Measurements from ENCODE around the gene TTLL5.

Gene TTLL5

DNA sequence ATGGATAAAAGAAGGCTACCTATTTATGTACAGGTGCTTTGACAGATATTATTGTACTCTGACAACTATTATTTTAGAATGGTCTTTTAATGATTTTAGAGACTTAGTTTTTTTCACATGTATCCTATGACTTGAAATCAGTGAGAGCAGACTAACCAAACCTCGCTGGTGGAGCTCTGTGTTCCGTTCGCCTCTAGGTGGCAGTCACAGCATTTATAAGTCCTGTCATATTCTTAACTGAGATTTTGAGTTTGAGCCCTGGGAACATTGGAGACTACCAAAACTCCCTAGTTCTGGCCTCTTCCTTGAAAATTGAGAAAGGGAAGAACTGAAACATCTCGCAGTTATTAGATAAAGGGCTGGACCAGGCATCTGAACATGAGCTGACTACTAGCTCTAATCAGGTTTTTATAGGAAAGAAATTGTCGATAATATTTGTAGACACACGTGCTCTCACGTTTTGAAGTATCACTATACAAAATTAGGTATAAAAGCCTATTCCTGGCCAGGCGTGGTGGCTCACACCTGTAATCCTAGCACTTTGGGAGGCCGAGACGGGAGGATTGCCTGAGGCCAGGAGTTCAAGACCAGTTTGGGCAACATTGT lies 48.3 kb downstream of the TTLL5 start:
- ATAC-seq (peak; percentile 65), DNase-seq (peak; percentile 48 to 51)
- Mint-ChIP-seq H3K27ac (no peak overlapping the region), H3K27me3 (no peaks in the 10 kb centered on the region), H3K9me3 (no peaks in the 10 kb centered on the region), H3K4me3 (no peak overlapping the region), H3K4me1 (no peaks in the 10 kb centered on the region)

DNA sequence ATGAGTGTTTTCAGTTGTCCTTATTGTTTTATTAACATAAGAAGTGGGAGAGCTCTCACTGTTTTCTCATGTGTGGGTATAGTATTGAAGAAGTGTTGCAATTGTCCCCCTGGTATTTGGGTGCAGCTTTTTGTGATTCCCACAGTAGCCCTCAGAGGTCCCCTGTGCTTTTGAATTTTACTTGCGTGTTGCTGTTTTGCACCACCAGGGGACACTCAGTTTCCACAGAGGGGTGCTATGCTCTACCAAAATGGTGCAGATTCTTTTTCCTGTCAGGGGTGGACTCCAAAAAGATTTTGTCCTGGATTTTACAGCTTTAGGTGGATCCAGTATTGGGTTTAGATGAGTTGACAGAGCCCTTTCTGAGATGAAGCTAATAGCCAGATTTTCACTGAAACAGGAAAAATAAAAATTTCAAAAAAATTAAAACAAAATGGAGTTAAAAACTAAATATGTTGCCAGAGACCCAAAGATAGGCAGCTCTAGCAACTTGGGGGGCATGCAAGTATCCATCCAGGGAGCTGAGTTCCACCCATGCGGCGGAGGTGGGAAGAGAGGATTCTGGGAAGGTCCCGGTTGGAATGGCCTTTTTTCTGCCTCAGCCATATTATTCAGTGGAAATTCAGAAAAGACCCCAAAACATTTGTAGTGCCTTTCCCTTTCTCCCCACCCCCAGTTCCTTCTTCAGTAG lies 50.2 kb downstream of the TTLL5 start:
- no peaks in the 10 kb centered on the region for H3K9me3 Mint-ChIP-seq
- H3K4me3 Mint-ChIP-seq, result no peak overlapping the region
- ATAC-seq (peak; percentile 49), DNase-seq (peak; percentile 13 to 20)
- no peaks in the 10 kb centered on the region for H3K27me3 Mint-ChIP-seq
- no peaks in the 10 kb centered on the region for H3K4me1 Mint-ChIP-seq
- H3K27ac Mint-ChIP-seq, result no peak overlapping the region

DNA sequence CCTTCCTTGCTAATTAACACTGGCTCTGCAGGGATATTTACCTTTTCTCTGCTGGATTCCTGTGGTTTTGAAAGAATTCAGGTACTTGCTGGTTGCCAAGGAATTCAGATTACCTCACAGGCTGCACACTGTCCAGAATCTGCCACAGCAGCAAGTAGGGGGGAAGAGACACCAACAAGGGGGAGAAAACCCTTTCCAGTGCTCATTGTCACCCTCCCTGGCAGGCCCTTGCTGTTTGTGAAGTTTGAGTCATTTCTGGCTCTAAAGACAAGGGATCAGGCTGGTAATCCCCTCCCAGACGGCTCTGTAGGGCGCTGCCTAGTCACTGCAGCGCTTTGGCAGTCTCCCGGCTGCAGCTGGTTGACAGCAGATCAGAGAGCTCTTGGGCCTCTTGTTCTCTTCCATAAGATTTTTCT lies 50.8 kb downstream of the TTLL5 start:
- no peak for DNase-seq
- no peaks in the 10 kb centered on the region for H3K9me3 Mint-ChIP-seq
- ATAC-seq, result no peak
- no peaks in the 10 kb centered on the region for H3K4me1 Mint-ChIP-seq
- H3K27ac Mint-ChIP-seq, result no peak overlapping the region
- no peaks in the 10 kb centered on the region for H3K27me3 Mint-ChIP-seq
- no peak overlapping the region for H3K4me3 Mint-ChIP-seq

DNA sequence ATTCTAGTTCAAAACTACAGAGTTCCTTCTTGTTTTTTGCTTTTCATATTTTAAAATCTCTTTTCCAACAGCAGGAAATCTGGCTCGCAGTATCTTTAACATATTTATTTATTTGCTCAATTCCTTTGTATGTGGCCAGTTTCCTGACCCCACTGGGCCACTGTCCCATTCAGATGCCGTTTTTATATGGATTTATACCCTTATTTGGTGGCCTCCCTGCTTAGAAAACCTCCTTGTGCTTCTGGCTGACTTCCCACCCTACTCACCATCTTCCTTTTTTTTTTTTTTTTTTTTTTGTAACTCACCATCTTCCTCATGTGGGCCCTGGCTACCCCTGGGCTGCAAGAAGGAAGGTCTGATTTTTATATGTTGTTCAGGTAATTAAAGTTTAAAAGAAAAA lies 53.9 kb downstream of the TTLL5 start:
- ATAC-seq (no peak), DNase-seq (no peak)
- Mint-ChIP-seq H3K4me1 (no peaks in the 10 kb centered on the region), H3K4me3 (no peak overlapping the region), H3K27ac (no peak overlapping the region), H3K9me3 (no peaks in the 10 kb centered on the region), H3K27me3 (no peaks in the 10 kb centered on the region)

DNA sequence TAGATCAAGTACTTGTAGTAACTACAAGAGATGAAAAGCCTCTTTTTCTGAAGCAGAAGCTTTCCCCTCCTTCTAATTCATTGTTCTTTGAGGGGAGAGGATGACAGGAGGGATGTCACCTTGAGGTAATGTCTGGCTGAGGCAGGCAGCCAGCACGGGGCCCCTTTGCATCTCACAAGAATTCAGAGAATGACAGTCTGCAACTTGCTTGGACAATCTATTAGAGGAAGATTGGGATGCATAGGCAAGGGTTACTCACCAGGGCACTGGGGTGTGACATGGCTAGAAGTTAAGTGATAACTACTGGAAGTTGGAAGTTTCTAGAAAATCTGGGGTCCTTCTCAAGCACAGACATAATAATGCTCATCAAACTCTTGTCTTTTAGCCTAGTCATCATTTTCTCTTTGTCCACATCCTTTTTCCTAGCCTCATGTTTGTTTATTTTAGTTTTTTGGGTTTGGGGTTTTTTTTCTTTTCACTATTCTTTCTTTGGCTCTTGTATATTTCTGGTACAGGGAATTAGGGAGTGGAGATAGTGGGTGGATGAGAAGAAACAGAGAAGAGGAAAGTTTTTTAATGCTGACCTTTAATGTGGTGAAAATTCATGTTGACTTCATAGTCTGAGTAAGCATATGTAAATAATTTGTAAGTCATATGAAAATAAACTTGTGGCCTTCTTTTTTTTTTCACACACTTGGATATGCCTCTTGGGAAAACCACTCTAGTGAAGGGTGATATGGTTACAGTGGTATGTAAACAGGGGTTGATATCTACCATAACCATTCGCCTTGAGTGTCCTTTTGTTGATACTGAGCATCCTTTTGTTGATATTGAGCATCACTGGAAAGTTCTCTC lies 55.1 kb downstream of the TTLL5 start:
- ATAC-seq (no peak), DNase-seq (no peak)
- H3K4me1 Mint-ChIP-seq, result no peaks in the 10 kb centered on the region
- peak overlapping the region in 1 of 2 donors; percentile 44 for H3K27ac Mint-ChIP-seq
- no peak overlapping the region for H3K4me3 Mint-ChIP-seq
- H3K9me3 Mint-ChIP-seq, result no peaks in the 10 kb centered on the region
- no peaks in the 10 kb centered on the region for H3K27me3 Mint-ChIP-seq

DNA sequence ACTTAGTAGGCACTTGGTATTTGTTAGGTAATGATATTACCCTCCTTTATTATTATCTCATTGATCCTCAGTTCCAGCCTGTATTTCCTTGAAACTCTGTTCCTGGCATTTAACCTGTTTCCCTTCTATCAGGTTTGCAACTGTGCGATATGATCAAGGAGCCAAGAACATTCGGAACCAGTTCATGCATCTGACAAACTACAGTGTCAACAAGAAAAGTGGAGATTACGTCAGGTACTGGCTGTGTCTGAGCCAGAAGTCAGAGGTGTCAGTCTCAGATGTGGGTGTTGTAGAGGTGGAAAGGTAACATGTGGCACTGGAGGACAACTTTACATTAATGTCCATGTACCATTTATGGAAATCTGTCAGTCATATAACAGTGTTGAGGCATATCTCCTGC lies 56.7 kb downstream of the TTLL5 start:
- Mint-ChIP-seq H3K27ac (no peak overlapping the region), H3K4me3 (no peak overlapping the region), H3K27me3 (no peaks in the 10 kb centered on the region), H3K9me3 (no peaks in the 10 kb centered on the region), H3K4me1 (no peaks in the 10 kb centered on the region)
- DNase-seq (no peak), ATAC-seq (no peak)

DNA sequence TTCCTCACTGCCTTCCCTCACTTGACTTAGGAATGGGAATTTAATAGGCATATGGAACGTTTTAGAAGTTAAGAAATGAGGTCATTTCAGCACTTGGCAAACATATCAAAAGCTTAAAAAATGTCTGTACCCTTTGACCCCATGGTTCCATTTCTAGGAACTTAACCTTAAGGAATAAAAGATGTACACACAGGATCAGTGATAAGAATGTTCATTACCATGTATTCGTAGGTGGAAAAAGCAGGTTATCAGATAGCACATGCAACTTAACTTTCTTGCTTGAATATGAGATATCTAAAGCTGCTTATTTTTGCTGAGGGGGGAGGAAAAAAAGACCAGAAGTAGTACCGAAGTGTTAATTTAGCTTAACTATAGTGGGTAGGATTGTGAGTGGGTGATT lies 57.2 kb downstream of the TTLL5 start:
- H3K27me3 Mint-ChIP-seq, result no peaks in the 10 kb centered on the region
- H3K27ac Mint-ChIP-seq, result peak overlapping the region in 1 of 2 donors; percentile 34
- H3K4me3 Mint-ChIP-seq, result no peak overlapping the region
- H3K9me3 Mint-ChIP-seq, result no peaks in the 10 kb centered on the region
- ATAC-seq, result no peak
- DNase-seq, result no peak
- H3K4me1 Mint-ChIP-seq, result no peaks in the 10 kb centered on the region

DNA sequence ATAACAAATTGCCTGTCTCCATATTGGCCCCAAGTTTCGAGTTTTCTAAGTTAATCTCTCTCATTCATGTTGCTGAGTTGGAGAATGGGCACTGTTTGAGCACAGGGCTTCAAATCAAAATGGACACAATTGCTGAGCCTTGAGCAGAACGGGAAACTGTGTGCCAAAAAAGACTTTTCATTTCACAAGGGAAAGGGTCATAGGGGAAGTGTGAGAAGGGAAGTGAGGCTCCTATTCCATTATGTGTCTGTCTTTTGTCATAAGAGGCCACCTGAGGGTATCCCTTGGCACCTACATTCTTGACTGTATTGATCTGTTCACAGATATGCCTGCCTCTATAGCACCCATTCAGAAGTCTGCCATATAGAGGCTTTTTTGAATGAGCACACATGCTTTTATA lies 59.1 kb downstream of the TTLL5 start:
- no peaks in the 10 kb centered on the region for H3K27me3 Mint-ChIP-seq
- no peak overlapping the region for H3K27ac Mint-ChIP-seq
- no peaks in the 10 kb centered on the region for H3K9me3 Mint-ChIP-seq
- no peak overlapping the region for H3K4me3 Mint-ChIP-seq
- no peaks in the 10 kb centered on the region for H3K4me1 Mint-ChIP-seq
- DNase-seq (no peak), ATAC-seq (no peak)

DNA sequence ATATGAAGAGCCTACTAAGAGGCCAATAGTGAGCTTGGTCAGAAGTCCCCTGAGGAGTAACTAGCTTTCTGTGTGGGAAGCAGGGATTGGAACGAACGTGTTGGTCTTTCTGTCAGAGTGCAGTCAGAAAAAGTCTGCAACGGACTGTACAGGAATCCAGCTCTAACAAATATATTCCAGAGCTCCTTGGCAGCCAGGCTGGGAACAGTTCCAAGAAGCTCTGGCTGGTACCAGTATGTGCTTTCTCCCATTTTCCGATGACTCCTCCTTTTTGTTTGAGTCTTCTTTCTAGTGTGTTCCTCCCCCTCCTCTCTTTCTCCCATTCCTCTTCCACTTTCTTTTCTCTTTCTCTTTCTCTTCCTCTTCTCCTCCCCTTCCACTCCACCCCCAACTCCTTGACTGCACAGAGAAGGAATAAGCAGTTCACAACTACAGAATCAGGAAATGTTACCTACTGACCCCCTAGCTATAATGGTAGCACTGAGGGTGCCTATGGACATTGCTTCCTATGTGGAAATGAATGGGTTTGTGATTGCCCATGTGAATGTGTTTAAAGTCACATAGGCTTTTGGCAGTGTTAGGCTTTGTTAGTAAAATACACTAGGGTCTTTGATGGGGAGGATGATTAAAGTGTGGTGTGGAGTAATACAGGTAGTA lies 59.9 kb downstream of the TTLL5 start:
- ATAC-seq (no peak), DNase-seq (no peak)
- H3K27ac Mint-ChIP-seq, result no peak overlapping the region
- no peaks in the 10 kb centered on the region for H3K4me1 Mint-ChIP-seq
- no peak overlapping the region for H3K4me3 Mint-ChIP-seq
- no peaks in the 10 kb centered on the region for H3K27me3 Mint-ChIP-seq
- no peaks in the 10 kb centered on the region for H3K9me3 Mint-ChIP-seq

DNA sequence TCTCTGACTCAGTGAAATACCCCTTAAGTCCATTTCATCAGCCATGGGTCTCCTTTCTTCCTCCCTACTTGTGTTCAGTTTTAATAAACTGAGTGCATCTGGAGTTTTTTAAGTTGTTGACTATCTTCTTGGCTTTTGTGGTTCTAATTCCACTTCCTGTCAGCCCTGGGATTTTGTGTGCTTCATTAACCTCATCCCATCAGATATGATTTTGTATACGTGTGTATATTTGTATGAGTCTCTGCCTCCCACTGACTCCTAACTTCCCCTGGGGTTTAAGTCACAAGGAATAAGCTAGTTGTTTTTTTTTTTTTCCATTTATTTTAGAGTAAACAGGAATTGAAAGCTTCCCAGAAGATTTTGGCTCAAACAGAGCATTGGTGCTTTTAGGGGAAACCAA lies 62.7 kb downstream of the TTLL5 start:
- Mint-ChIP-seq H3K27me3 (no peaks in the 10 kb centered on the region), H3K9me3 (no peaks in the 10 kb centered on the region), H3K4me3 (no peak overlapping the region), H3K27ac (no peak overlapping the region), H3K4me1 (no peaks in the 10 kb centered on the region)
- no peak for ATAC-seq
- no peak for DNase-seq

DNA sequence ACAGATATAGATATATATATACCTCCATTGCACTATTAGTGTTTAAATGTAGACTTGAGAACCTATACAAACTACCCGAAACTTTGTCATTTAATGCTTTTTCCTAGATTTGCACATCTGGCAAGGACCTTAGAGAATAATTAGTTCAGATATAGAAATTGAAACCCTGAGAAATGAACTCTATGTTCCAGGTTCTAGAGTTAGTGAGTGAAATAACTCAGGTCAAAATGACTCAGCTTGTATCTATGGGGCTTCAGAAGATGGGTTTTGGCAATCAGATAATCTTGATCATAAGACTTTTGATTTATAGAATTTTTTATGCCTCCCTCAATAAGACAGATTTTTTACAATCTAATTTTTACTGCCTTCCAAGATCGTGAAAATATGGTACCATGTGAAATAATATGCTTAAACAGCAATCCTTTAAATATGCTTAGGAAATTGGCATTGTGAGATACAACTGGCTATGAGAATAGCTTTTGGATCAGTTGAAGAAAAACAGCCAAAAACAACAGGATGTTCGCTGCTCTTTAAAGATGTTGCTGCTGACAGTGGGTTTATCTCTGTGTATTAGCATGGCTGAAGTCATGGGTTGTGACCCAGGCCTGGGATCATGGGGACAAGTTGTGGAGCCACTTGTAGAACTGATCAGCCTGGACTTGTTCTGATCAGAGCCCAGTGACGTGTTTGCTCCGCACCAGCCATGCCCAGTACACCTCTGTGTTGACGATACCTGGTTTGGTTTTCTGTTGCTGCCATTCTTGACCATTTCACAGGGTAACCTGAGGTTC lies 63.6 kb downstream of the TTLL5 start:
- H3K4me3 Mint-ChIP-seq, result no peak overlapping the region
- no peaks in the 10 kb centered on the region for H3K27me3 Mint-ChIP-seq
- H3K27ac Mint-ChIP-seq, result no peak overlapping the region
- ATAC-seq, result no peak
- DNase-seq, result no peak
- no peaks in the 10 kb centered on the region for H3K9me3 Mint-ChIP-seq
- H3K4me1 Mint-ChIP-seq, result no peaks in the 10 kb centered on the region

DNA sequence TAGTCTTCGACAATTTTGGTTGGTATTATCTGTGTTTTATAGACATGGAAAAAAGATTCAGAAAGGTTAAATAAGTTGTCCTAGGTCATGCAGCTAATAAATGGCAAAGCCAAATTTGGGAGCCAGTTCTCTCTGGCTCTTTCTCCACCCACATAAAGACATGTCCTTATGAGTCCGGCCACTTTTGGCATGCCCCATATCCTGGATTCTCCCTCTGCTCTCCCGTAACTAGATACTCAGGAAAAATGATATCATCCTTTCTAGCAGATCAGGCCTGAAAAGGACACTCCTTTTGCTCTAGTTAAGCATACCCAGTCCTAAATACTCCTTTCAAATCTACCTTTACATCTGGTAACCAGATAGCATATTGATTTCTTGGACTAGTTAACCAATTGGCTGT lies 64.4 kb downstream of the TTLL5 start:
- Mint-ChIP-seq H3K27ac (peak overlapping the region in 1 of 2 donors; percentile 2), H3K4me3 (no peak overlapping the region), H3K27me3 (no peaks in the 10 kb centered on the region), H3K9me3 (no peaks in the 10 kb centered on the region), H3K4me1 (no peaks in the 10 kb centered on the region)
- no peak for DNase-seq
- no peak for ATAC-seq

DNA sequence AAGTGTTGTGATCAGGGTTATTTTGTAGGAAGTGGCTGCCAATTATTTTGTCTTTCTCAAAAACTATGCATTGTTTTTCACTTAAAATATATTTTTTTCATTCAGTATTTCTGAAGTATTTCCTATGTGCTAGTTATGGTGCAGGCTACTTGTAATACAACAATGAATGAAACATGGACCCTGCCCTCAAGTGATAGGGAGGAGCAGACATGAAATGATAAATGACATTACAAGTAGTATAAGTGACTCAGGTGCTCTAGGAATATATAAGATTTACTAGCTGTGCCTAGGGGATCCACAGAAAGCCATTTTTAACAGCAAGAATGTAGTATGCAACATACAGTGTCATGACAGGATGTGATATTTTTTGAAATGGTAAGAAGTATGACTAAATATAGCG lies 65.3 kb downstream of the TTLL5 start:
- no peak overlapping the region for H3K27ac Mint-ChIP-seq
- ATAC-seq (no peak), DNase-seq (no peak)
- no peaks in the 10 kb centered on the region for H3K9me3 Mint-ChIP-seq
- no peaks in the 10 kb centered on the region for H3K27me3 Mint-ChIP-seq
- H3K4me3 Mint-ChIP-seq, result no peak overlapping the region
- no peaks in the 10 kb centered on the region for H3K4me1 Mint-ChIP-seq

DNA sequence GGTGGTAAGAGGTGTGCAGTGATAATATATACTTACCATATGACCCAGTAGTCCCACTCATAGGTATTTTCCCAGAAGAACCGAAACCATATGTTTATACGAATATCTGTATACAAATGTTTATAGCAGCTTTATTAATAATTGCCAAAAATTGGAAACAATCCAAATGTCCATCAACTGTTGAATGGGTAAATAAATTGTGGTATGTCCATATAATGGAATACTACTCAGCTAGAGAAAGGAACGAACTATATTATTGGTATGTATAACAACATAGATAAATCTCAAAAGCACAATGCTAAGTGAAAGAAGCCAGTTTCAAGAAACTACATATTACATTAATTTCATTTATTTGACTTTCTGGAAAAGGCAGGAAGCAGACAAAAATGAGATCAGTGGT lies 66.1 kb downstream of the TTLL5 start:
- Mint-ChIP-seq H3K4me3 (no peak overlapping the region), H3K27me3 (no peaks in the 10 kb centered on the region), H3K4me1 (no peaks in the 10 kb centered on the region), H3K27ac (no peak overlapping the region), H3K9me3 (no peaks in the 10 kb centered on the region)
- DNase-seq (no peak), ATAC-seq (no peak)

DNA sequence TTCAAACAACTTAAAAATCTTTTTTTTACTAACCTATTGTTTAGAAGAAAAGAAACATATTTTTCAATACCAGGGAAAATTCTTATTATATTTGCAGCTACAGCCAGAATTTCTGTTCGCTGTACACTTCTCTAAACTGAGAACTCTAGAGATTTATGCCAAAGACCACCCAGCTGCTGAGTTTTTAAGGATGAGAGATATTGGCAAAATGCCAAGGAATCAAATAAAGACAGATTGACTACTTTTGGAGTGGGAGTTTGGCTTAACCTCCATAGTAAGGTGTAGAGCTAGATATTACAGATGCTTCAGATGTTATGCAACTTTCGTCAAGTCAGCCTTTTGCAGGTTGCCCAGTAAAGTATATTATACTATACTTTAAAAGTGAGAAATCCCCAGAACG lies 71.8 kb downstream of the TTLL5 start:
- H3K9me3 Mint-ChIP-seq, result no peaks in the 10 kb centered on the region
- H3K4me3 Mint-ChIP-seq, result no peak overlapping the region

More for the DNA sequence above, 71.8 kb downstream of the TTLL5 start:
- DNase-seq (no peak), ATAC-seq (no peak)
- Mint-ChIP-seq H3K27ac (no peak overlapping the region), H3K4me1 (no peaks in the 10 kb centered on the region), H3K27me3 (no peaks in the 10 kb centered on the region)
